Activated naive CD8-positive, alpha-beta T cell treated with anti-CD3 and anti-CD28 coated beads, Interleukin-2, amount 50 U/mL, for 24 hours (primary cell): ENCODE measurements around the gene ZDHHC20.
"Not testable (repeated sequence)": the region's sequence is repeated elsewhere in the genome, so short reads cannot be mapped to it uniquely, and the experiment has no call there.

Source experiments
- ATAC-seq: fragments of 150-1000 bp; cut with Tn5 transposase; one replicate; pipeline ENCODE4 v1.10.0; 2021
- DNase-seq: peaks from one replicate; pipeline ENCODE4 v3.0.0; 2021
- H3K27ac Mint-ChIP-seq: one replicate; pipeline ENCODE4 v1.8.0; 2021; ENCODE audit warnings: mild to moderate bottlenecking, mixed read lengths
- H3K27me3 Mint-ChIP-seq: one replicate; pipeline ENCODE4 v1.8.0; 2021; ENCODE audit warnings: mixed read lengths
- H3K36me3 Mint-ChIP-seq: one replicate; pipeline ENCODE4 v1.8.0; 2021; ENCODE audit warnings: low read depth, mixed read lengths
- H3K4me1 Mint-ChIP-seq: one replicate; pipeline ENCODE4 v1.8.0; 2021; ENCODE audit warnings: mixed read lengths
- H3K4me3 Mint-ChIP-seq: one replicate; pipeline ENCODE4 v1.8.0; 2021; ENCODE audit warnings: mild to moderate bottlenecking, moderate library complexity, mixed read lengths
- H3K9me3 Mint-ChIP-seq: one replicate; pipeline ENCODE4 v1.8.0; 2021; ENCODE audit warnings: mixed read lengths

The ZDHHC20 gene

GRCh38 chr13:21405309-21405708 is 53.8 kb downstream of the ZDHHC20 start:
- peaks cover 68% of the 10 kb centered on the region for H3K36me3 Mint-ChIP-seq
- peaks cover 27% of the 10 kb centered on the region for H3K9me3 Mint-ChIP-seq
- ATAC-seq (no peak), DNase-seq (no peak)
- H3K27ac Mint-ChIP-seq = no peak overlapping the region
- peaks cover 29% of the 10 kb centered on the region for H3K4me1 Mint-ChIP-seq
- no peak overlapping the region for H3K4me3 Mint-ChIP-seq
- H3K27me3 Mint-ChIP-seq = no peaks in the 10 kb centered on the region

GRCh38 chr13:21402586-21403307 is 56.4 kb downstream of the ZDHHC20 start:
- Mint-ChIP-seq H3K4me1 (peaks cover 45% of the 10 kb centered on the region), H3K27me3 (no peaks in the 10 kb centered on the region), H3K9me3 (peaks cover 16% of the 10 kb centered on the region), H3K36me3 (peaks cover 60% of the 10 kb centered on the region), H3K27ac (peak overlapping the region; percentile 49), H3K4me3 (no peak overlapping the region)
- ATAC-seq (peak; percentile 68), DNase-seq (no peak)

- no peak overlapping the region for H3K4me3 Mint-ChIP-seq
- DNase-seq (no peak), ATAC-seq (no peak)
- H3K4me1 Mint-ChIP-seq = peaks cover 64% of the 10 kb centered on the region
- H3K27me3 Mint-ChIP-seq = no peaks in the 10 kb centered on the region
- no peaks in the 10 kb centered on the region for H3K9me3 Mint-ChIP-seq
- H3K27ac Mint-ChIP-seq = peak overlapping the region; percentile 24
- H3K36me3 Mint-ChIP-seq = peaks cover 45% of the 10 kb centered on the region
Measured at GRCh38 chr13:21399741-21400140, 59.4 kb downstream of the ZDHHC20 start.

- H3K27me3 Mint-ChIP-seq = no peaks in the 10 kb centered on the region
- DNase-seq = peak; percentile 24
Measured at GRCh38 chr13:21395953-21396352, 63.1 kb downstream of the ZDHHC20 start.

GRCh38 chr13:21389124-21389523 is 70.0 kb downstream of the ZDHHC20 start:
- no peak for DNase-seq
- Mint-ChIP-seq H3K9me3 (peaks cover 9% of the 10 kb centered on the region), H3K27me3 (no peaks in the 10 kb centered on the region), H3K36me3 (peaks cover 34% of the 10 kb centered on the region), H3K4me3 (no peak overlapping the region), H3K27ac (no peak overlapping the region), H3K4me1 (peaks cover 10% of the 10 kb centered on the region)
- ATAC-seq = no peak

More at GRCh38 chr13:21395953-21396352, 63.1 kb downstream of the ZDHHC20 start:
- peaks cover 40% of the 10 kb centered on the region for H3K4me1 Mint-ChIP-seq
- ATAC-seq = peak; percentile 40
- peak overlapping the region; percentile 12 for H3K27ac Mint-ChIP-seq
- no peak overlapping the region for H3K4me3 Mint-ChIP-seq
- no peaks in the 10 kb centered on the region for H3K9me3 Mint-ChIP-seq
- H3K36me3 Mint-ChIP-seq = peaks cover 27% of the 10 kb centered on the region

- peaks cover 9% of the 10 kb centered on the region for H3K9me3 Mint-ChIP-seq
- H3K27ac Mint-ChIP-seq = no peak overlapping the region
- H3K4me1 Mint-ChIP-seq = peaks cover 10% of the 10 kb centered on the region
- no peaks in the 10 kb centered on the region for H3K27me3 Mint-ChIP-seq
- H3K36me3 Mint-ChIP-seq = peaks cover 47% of the 10 kb centered on the region
- H3K4me3 Mint-ChIP-seq = no peak overlapping the region
- DNase-seq = no peak
- ATAC-seq = no peak
Measured at GRCh38 chr13:21385710-21386109, 73.4 kb downstream of the ZDHHC20 start.

GRCh38 chr13:21383090-21383489 is 76.0 kb downstream of the ZDHHC20 start:
- ATAC-seq (no peak), DNase-seq (no peak)
- no peaks in the 10 kb centered on the region for H3K27me3 Mint-ChIP-seq
- H3K36me3 Mint-ChIP-seq = peaks cover 38% of the 10 kb centered on the region
- no peaks in the 10 kb centered on the region for H3K4me1 Mint-ChIP-seq
- no peak overlapping the region for H3K27ac Mint-ChIP-seq
- peaks cover 9% of the 10 kb centered on the region for H3K9me3 Mint-ChIP-seq
- H3K4me3 Mint-ChIP-seq = no peak overlapping the region

GRCh38 chr13:21376998-21377985 is 81.8 kb downstream of the ZDHHC20 start:
- not testable (repeated sequence) for H3K4me3 Mint-ChIP-seq, H3K4me1 Mint-ChIP-seq, ATAC-seq, H3K27ac Mint-ChIP-seq, H3K9me3 Mint-ChIP-seq, DNase-seq, H3K27me3 Mint-ChIP-seq
- H3K36me3 Mint-ChIP-seq = peaks cover 15% of the 10 kb centered on the region

- ATAC-seq = no peak
- peaks cover 5% of the 10 kb centered on the region for H3K36me3 Mint-ChIP-seq
- H3K4me3 Mint-ChIP-seq = no peak overlapping the region
- H3K27me3 Mint-ChIP-seq = no peaks in the 10 kb centered on the region
- H3K9me3 Mint-ChIP-seq = no peaks in the 10 kb centered on the region
- no peak for DNase-seq
- no peak overlapping the region for H3K27ac Mint-ChIP-seq
- H3K4me1 Mint-ChIP-seq = no peaks in the 10 kb centered on the region
Measured at GRCh38 chr13:21372530-21372929, 86.6 kb downstream of the ZDHHC20 start.

- no peak for ATAC-seq
- Mint-ChIP-seq H3K36me3 (peaks cover 5% of the 10 kb centered on the region), H3K4me3 (no peak overlapping the region), H3K27ac (no peak overlapping the region), H3K9me3 (no peaks in the 10 kb centered on the region), H3K4me1 (no peaks in the 10 kb centered on the region), H3K27me3 (no peaks in the 10 kb centered on the region)
- no peak for DNase-seq
Measured at GRCh38 chr13:21371011-21371410, 88.1 kb downstream of the ZDHHC20 start.

- peaks cover 13% of the 10 kb centered on the region for H3K4me1 Mint-ChIP-seq
Measured at GRCh38 chr13:21365574-21365973, 93.5 kb downstream of the ZDHHC20 start.

GRCh38 chr13:21364916-21365315 is 94.2 kb downstream of the ZDHHC20 start:
- Mint-ChIP-seq H3K36me3 (no peaks in the 10 kb centered on the region), H3K9me3 (no peaks in the 10 kb centered on the region), H3K4me1 (peaks cover 13% of the 10 kb centered on the region), H3K27ac (peak overlapping the region; percentile 67), H3K4me3 (no peak overlapping the region), H3K27me3 (no peaks in the 10 kb centered on the region)
- no peak for ATAC-seq
- DNase-seq = no peak

More at GRCh38 chr13:21365574-21365973, 93.5 kb downstream of the ZDHHC20 start:
- DNase-seq = peak; percentile 17
- Mint-ChIP-seq H3K27me3 (no peaks in the 10 kb centered on the region), H3K9me3 (no peaks in the 10 kb centered on the region), H3K4me3 (peak overlapping the region; percentile 1), H3K36me3 (no peaks in the 10 kb centered on the region), H3K27ac (peak overlapping the region; percentile 67)
- peak; percentile 73 for ATAC-seq

- ATAC-seq (no peak), DNase-seq (no peak)
- H3K9me3 Mint-ChIP-seq = no peaks in the 10 kb centered on the region
- H3K4me1 Mint-ChIP-seq = peaks cover 13% of the 10 kb centered on the region
- H3K4me3 Mint-ChIP-seq = no peak overlapping the region
- H3K36me3 Mint-ChIP-seq = no peaks in the 10 kb centered on the region
- no peak overlapping the region for H3K27ac Mint-ChIP-seq
- no peaks in the 10 kb centered on the region for H3K27me3 Mint-ChIP-seq
Measured at GRCh38 chr13:21364357-21364756, 94.7 kb downstream of the ZDHHC20 start.

- ATAC-seq = no peak
- H3K4me3 Mint-ChIP-seq = no peak overlapping the region
- H3K36me3 Mint-ChIP-seq = no peaks in the 10 kb centered on the region
- no peaks in the 10 kb centered on the region for H3K9me3 Mint-ChIP-seq
- H3K27me3 Mint-ChIP-seq = no peaks in the 10 kb centered on the region
- DNase-seq = no peak
- H3K4me1 Mint-ChIP-seq = peaks cover 13% of the 10 kb centered on the region
- no peak overlapping the region for H3K27ac Mint-ChIP-seq
Measured at GRCh38 chr13:21362741-21363140, 96.4 kb downstream of the ZDHHC20 start.

- no peak for ATAC-seq
Measured at GRCh38 chr13:21361706-21362105, 97.4 kb downstream of the ZDHHC20 start.

More at GRCh38 chr13:21361706-21362105, 97.4 kb downstream of the ZDHHC20 start:
- Mint-ChIP-seq H3K4me3 (no peak overlapping the region), H3K27ac (no peak overlapping the region), H3K4me1 (peaks cover 13% of the 10 kb centered on the region), H3K27me3 (no peaks in the 10 kb centered on the region), H3K36me3 (no peaks in the 10 kb centered on the region), H3K9me3 (no peaks in the 10 kb centered on the region)
- no peak for DNase-seq
